H1 (cell line): Measurements from ENCODE around the gene SKAP1. TPM values are rescaled to one million over a fixed set of nuclear protein-coding genes. Genes with fewer than 3 reads are reported as not detected.

Experiments
- CTCF ChIA-PET: fragments of 300-600 bp; sonication (Branson Sonifier 250); formaldehyde crosslinking; loops from one replicate; lab custom pipeline; 2021; ENCODE audit not compliant: partially characterized antibody; lab: Charles Lee
- POLR2A ChIA-PET: fragments of 300-600 bp; sonication (Branson Sonifier 250); formaldehyde crosslinking; loops from one replicate; lab custom pipeline; 2021; ENCODE audit warnings: inconsistent platforms; ENCODE audit not compliant: partially characterized antibody; lab: Charles Lee
- DNase-seq, 2 experiments: peaks; one replicate each; pipeline versions ENCODE4 v3.0.0 to v3.0.0-alpha.2; 2010 to 2022; ENCODE audit warnings: low spot score in 2 of 2, low read depth in 1 of 2, mixed read lengths in 1 of 2
- FAIRE-seq: peaks from 2 replicates; lab custom pipeline; 2011; peaks lifted over from hg19 to GRCh38; lab: Jason Lieb, UNC
- H2AFZ ChIP-seq: 2 replicates; pipeline ENCODE4 v1.8.1; 2012; ENCODE audit warnings: low read length, inconsistent platforms
- H2AK5ac ChIP-seq: 2 replicates; pipeline ENCODE4 v1.6.1; 2013; ENCODE audit warnings: low read depth, low read length
- H2BK120ac ChIP-seq: replicated peaks from 2 replicates; pipeline ENCODE3; 2013; ENCODE audit warnings: low read depth, low read length, inconsistent platforms
- H2BK12ac ChIP-seq: 2 replicates; pipeline ENCODE4 v1.6.1; 2013; ENCODE audit warnings: low read depth, low read length
- H2BK15ac ChIP-seq: 2 replicates; pipeline ENCODE4 v1.6.1; 2013; ENCODE audit warnings: low read length
- H2BK20ac ChIP-seq: 2 replicates; pipeline ENCODE4 v1.6.1; 2013; ENCODE audit warnings: low read length
- H2BK5ac ChIP-seq: 2 replicates; pipeline ENCODE4 v1.6.1; 2013; ENCODE audit warnings: low read depth, low read length
- H3K14ac ChIP-seq: 2 replicates; pipeline ENCODE4 v1.6.1; 2013; ENCODE audit warnings: inconsistent platforms; ENCODE audit not compliant: insufficient read length
- H3K18ac ChIP-seq: 2 replicates; pipeline ENCODE4 v1.6.1; 2013; ENCODE audit warnings: low read length; ENCODE audit errors: extremely low read depth
- H3K23ac ChIP-seq: 2 replicates; pipeline ENCODE4 v1.6.1; 2013; ENCODE audit warnings: inconsistent platforms; ENCODE audit not compliant: insufficient read length
- H3K23me2 ChIP-seq: 2 replicates; pipeline ENCODE4 v1.6.1; 2013; ENCODE audit warnings: low read depth, low read length
- H3K27ac ChIP-seq: 2 replicates; pipeline ENCODE4 v1.6.1; 2011; ENCODE audit warnings: low read depth, low read length, inconsistent platforms
- H3K27me3 ChIP-seq, 4 experiments: replicated peaks in 1 of 4; 1 replicate in 1 of 4; 2 replicates in 3 of 4; pipeline versions ENCODE4 v1.6.1 to v1.8.1; 2011 to 2013; ENCODE audit warnings: low read length in 3 of 4, mild to moderate bottlenecking in 3 of 4, inconsistent platforms in 2 of 4, mixed read lengths in 2 of 4, moderate library complexity in 1 of 4; ENCODE audit not compliant: control insufficient read depth in 3 of 4, insufficient read depth in 3 of 4; ENCODE audit errors: extremely low read depth in 1 of 4
- H3K36me3 ChIP-seq, 4 experiments: 2 replicates each; pipeline versions ENCODE4 v1.6.1 to v1.8.1; 2011 to 2013; ENCODE audit warnings: mild to moderate bottlenecking in 4 of 4, low read length in 3 of 4, moderate library complexity in 2 of 4, control low read depth in 1 of 4, inconsistent platforms in 1 of 4; ENCODE audit not compliant: insufficient read depth in 4 of 4, control insufficient read depth in 2 of 4
- H3K4ac ChIP-seq: replicated peaks from 2 replicates; pipeline ENCODE3; 2013; ENCODE audit warnings: low read length, low read depth, mixed read lengths, inconsistent platforms; ENCODE audit not compliant: insufficient read length
- H3K4me1 ChIP-seq, 4 experiments: replicated peaks in 1 of 4; 1 replicate in 1 of 4; 2 replicates in 3 of 4; pipeline versions ENCODE4 v1.6.1 to v1.8.1; 2011 to 2013; ENCODE audit warnings: low read length in 3 of 4, inconsistent platforms in 2 of 4, mixed read lengths in 1 of 4; ENCODE audit not compliant: insufficient read depth in 4 of 4, control insufficient read depth in 3 of 4
- H3K4me2 ChIP-seq, 2 experiments: 2 replicates each; pipeline versions ENCODE4 v1.6.1 to v1.8.1; 2011 to 2013; ENCODE audit warnings: low read depth in 2 of 2, low read length in 2 of 2, control low read depth in 1 of 2, inconsistent platforms in 1 of 2, mild to moderate bottlenecking in 1 of 2; ENCODE audit not compliant: insufficient read depth in 1 of 2
- H3K4me3 ChIP-seq, 4 experiments: fragments of 200-600, 300-600 bp in 1 of 4; sonication (generic), shearing (Covaris generic), sonication (Bioruptor Twin) in 1 of 4; 2 replicates each; pipeline versions ENCODE4 v1.5.1 to v1.8.1; 2011 to 2016; ENCODE audit warnings: low read length in 4 of 4, low read depth in 3 of 4, control low read depth in 2 of 4, inconsistent platforms in 2 of 4, mild to moderate bottlenecking in 2 of 4, mixed read lengths in 1 of 4, moderate library complexity in 1 of 4; ENCODE audit not compliant: insufficient read depth in 2 of 4; ENCODE audit errors: extremely low read depth in 1 of 4
- H3K56ac ChIP-seq: replicated peaks from 2 replicates; pipeline ENCODE3; 2013; ENCODE audit warnings: low read depth, mild to moderate bottlenecking, mixed read lengths, low read length, inconsistent platforms; ENCODE audit not compliant: insufficient read length
- H3K79me1 ChIP-seq: 2 replicates; pipeline ENCODE4 v1.6.1; 2013; ENCODE audit warnings: low read depth, low read length, control low read depth
- H3K79me2 ChIP-seq, 2 experiments: 2 replicates each; pipeline versions ENCODE4 v1.6.1 to v1.8.1; 2012 to 2013; ENCODE audit warnings: low read length in 2 of 2, mild to moderate bottlenecking in 2 of 2, inconsistent platforms in 1 of 2; ENCODE audit not compliant: insufficient read depth in 2 of 2, control insufficient read depth in 1 of 2
- H3K9ac ChIP-seq, 4 experiments: replicated peaks in 1 of 4; 1 replicate in 1 of 4; 2 replicates in 3 of 4; pipeline versions ENCODE4 v1.6.1 to v1.8.1; 2011 to 2013; ENCODE audit warnings: low read depth in 3 of 4, low read length in 3 of 4, control low read depth in 2 of 4, mild to moderate bottlenecking in 2 of 4, moderate library complexity in 2 of 4, inconsistent platforms in 1 of 4; ENCODE audit errors: extremely low read depth in 1 of 4
- H3K9me3 ChIP-seq, 2 experiments: 2 replicates each; pipeline versions ENCODE4 v1.6.1 to v1.8.1; 2012 to 2013; ENCODE audit warnings: mild to moderate bottlenecking in 2 of 2, moderate library complexity in 2 of 2, control low read depth in 1 of 2, inconsistent platforms in 1 of 2, low read depth in 1 of 2, low read length in 1 of 2, mixed read lengths in 1 of 2; ENCODE audit not compliant: insufficient read depth in 2 of 2
- H4K20me1 ChIP-seq, 2 experiments: replicated peaks in 1 of 2; 2 replicates each; pipeline versions ENCODE3 to v1.8.1; 2011 to 2013; ENCODE audit warnings: inconsistent platforms in 2 of 2, low read length in 2 of 2, mild to moderate bottlenecking in 1 of 2; ENCODE audit not compliant: insufficient read depth in 2 of 2, control insufficient read depth in 1 of 2
- H4K5ac ChIP-seq: 2 replicates; pipeline ENCODE4 v1.6.1; 2013; ENCODE audit warnings: low read length, low read depth, mixed read lengths, inconsistent platforms; ENCODE audit not compliant: insufficient read length
- H4K8ac ChIP-seq: 2 replicates; pipeline ENCODE4 v1.8.0; 2013; ENCODE audit warnings: mild to moderate bottlenecking, moderate library complexity, low read length, inconsistent platforms; ENCODE audit not compliant: insufficient read depth; ENCODE audit errors: extremely low read depth
- H4K91ac ChIP-seq: replicated peaks from 2 replicates; pipeline ENCODE3; 2013; ENCODE audit warnings: low read length, mixed read lengths, inconsistent platforms; ENCODE audit not compliant: insufficient read length
- BRCA1 ChIP-seq: IDR thresholded peaks from 2 replicates; pipeline ENCODE4 v1.6.1; 2012; ENCODE audit warnings: low read depth, low read length, improper control_type of control experiment
- CBX5 ChIP-seq: fragments of 300-800, 300-1000 bp; sonication (generic); IDR thresholded peaks from 2 replicates; pipeline ENCODE4 v1.7.1; 2016; ENCODE audit warnings: antibody characterized with exemption, low read length, low read depth
- CHD1 ChIP-seq: IDR thresholded peaks from 2 replicates; pipeline ENCODE4 v1.6.1; 2012; ENCODE audit warnings: low read depth, low read length, improper control_type of control experiment
- CREB1 ChIP-seq: IDR thresholded peaks from 2 replicates; pipeline ENCODE4 v1.6.1; 2012; ENCODE audit warnings: inconsistent platforms
- GTF2F1 ChIP-seq: IDR thresholded peaks from 2 replicates; pipeline ENCODE4 v1.6.1; 2012; ENCODE audit warnings: low read depth, low read length, improper control_type of control experiment, borderline replicate concordance
- HDAC6 ChIP-seq: IDR thresholded peaks from one replicate; pipeline ENCODE4 v1.7.1; 2012; ENCODE audit warnings: low read depth, mild to moderate bottlenecking, inconsistent platforms, low read length, moderate library complexity
- POLR2A ChIP-seq, 2 experiments: IDR thresholded peaks; 1 replicate in 1 of 2; 2 replicates in 1 of 2; pipeline ENCODE4 v1.6.1; 2011; ENCODE audit warnings: low read depth in 2 of 2, low read length in 2 of 2, mild to moderate bottlenecking in 2 of 2; ENCODE audit errors: control extremely low read depth in 1 of 2
- POLR2AphosphoS5 ChIP-seq: IDR thresholded peaks from 2 replicates; pipeline ENCODE4 v1.6.1; 2011; ENCODE audit warnings: low read depth, low read length
- RXRA ChIP-seq: IDR thresholded peaks from 2 replicates; pipeline ENCODE4 v1.6.1; 2011; ENCODE audit warnings: low read depth, mild to moderate bottlenecking, low read length, moderate library complexity; ENCODE audit not compliant: insufficient read depth
- SIX5 ChIP-seq: IDR thresholded peaks from 2 replicates; pipeline ENCODE4 v1.6.1; 2011; ENCODE audit warnings: mild to moderate bottlenecking, low read depth, low read length
- YY1 ChIP-seq: IDR thresholded peaks from 2 replicates; pipeline ENCODE4 v1.6.1; 2011; ENCODE audit warnings: low read depth, mild to moderate bottlenecking, low read length
- polyA plus RNA-seq, 7 experiments: library from polyadenylated mRNA; depleted of rRNA in 3 of 7; stranded (reverse) in 5 of 7; unstranded in 2 of 7; fragments of >200 nt in 5 of 7; fragments of 200-250 nt in 2 of 7; gene quantifications; 1 replicate in 5 of 7; 2 replicates in 1 of 7; 4 replicates in 1 of 7; pipeline versions ENCODE4 v1.2.1 to v1.2.3, GENCODE V29; 2011 to 2013; ENCODE audit warnings: missing spikeins in 2 of 7, mixed read lengths in 2 of 7
- total RNA-seq: library from RNA; stranded (reverse); fragmentation: NEBNext Ultra II Directional; extraction: Animal tissue kit (Norgen Biotek cat#: 25700); gene quantifications from 2 replicates; pipeline ENCODE4 v1.2.1, GENCODE V29; 2021

Gene SKAP1
- total and polyA plus RNA-seq, 2 of the 8 experiments (the other 6 are each of a cell fraction or from before 2014, with no cell fraction given): not detected

DNA sequence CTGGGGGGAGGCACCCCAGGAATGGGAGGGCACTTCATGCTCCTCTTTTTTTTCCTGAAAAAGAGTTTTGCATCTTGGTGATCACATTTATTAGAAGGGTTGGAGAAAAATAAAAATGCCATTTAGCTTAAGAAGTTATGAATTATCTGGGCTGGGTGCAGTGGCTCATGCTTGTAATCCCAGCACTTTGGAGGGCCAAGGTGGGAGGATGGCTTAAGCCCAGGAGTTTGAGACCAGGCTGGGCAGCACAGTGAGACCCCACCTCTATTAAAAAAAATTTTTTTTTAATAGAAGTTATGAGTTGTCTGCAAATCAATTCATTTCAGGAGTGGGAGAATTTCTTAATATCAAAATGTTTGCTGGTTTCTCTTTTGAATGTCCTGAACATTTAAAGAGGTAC lies 219.0 kb downstream of the SKAP1 start:
- Histone ChIP-seq H3K4ac (no peak overlapping the region), H2BK12ac (no peak overlapping the region), H3K9me3 (no peaks in the 10 kb centered on the region), H3K36me3 (no peaks in the 10 kb centered on the region), H3K27me3 (no peaks in the 10 kb centered on the region), H3K9ac (no peak overlapping the region), H4K8ac (no peak overlapping the region), H3K4me2 (no peak overlapping the region), H4K20me1 (no peaks in the 10 kb centered on the region), H3K79me1 (no peaks in the 10 kb centered on the region), H2BK5ac (no peak overlapping the region), H2AFZ (no peak overlapping the region), H3K23ac (no peak overlapping the region), H3K79me2 (no peaks in the 10 kb centered on the region), H2BK15ac (no peak overlapping the region), H2AK5ac (no peak overlapping the region), H4K5ac (no peak overlapping the region), H3K4me1 (no peaks in the 10 kb centered on the region), H3K27ac (no peak overlapping the region), H3K56ac (no peak overlapping the region), H3K14ac (no peak overlapping the region), H2BK120ac (no peak overlapping the region), H4K91ac (no peak overlapping the region), H3K4me3 (no peak overlapping the region), H3K23me2 (no peaks in the 10 kb centered on the region), H3K18ac (no peak overlapping the region), H2BK20ac (no peak overlapping the region)
- ChIA-PET POLR2A (no interaction called here), CTCF (no interaction called here)
- TF ChIP-seq BRCA1 (no peak), CBX5 (no peak), CREB1 (no peak), HDAC6 (no peak), POLR2AphosphoS5 (no peak), POLR2A (IDR thresholded peaks at IDR 0.05; ENCODE audit: control extremely low read depth in 1 of 2, low read depth in 2 of 2, low read length in 2 of 2) (no peak), CHD1 (no peak), YY1 (no peak), RXRA (no peak), SIX5 (no peak), GTF2F1 (no peak)
- FAIRE-seq: no peak
- no peak for DNase-seq
